Hippocampal formation (tissue), 2 donors: ENCODE data around the gene SDCCAG8.

Source experiments
- DNase-seq, 2 donors: peaks; one replicate each; lab custom pipeline; 2025; lab: John Stamatoyannopoulos, UW

SDCCAG8 gene

GRCh38 chr1:243390162-243390791 is 134.4 kb downstream of the SDCCAG8 start:
- no peak for DNase-seq

DNA sequence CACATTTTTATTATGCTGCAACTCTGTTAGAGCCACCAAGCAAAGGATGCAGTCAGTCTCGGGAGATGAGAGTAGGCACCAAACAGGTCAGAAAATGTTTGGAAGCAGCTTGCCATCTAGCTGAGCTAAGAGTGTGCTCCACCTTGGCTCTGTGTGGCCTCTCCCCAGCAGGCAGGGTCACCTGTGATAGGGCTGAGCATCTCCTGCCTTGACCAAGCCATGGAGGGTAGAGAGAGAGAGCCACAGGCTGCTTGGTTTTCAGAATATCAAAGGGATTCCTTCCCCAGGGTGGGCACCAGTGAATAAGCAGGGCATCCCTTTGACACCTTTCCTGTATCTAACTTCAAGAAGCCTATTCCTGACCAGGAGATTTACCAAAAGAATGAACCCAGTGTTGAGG is 135.5 kb downstream of the SDCCAG8 start:
- no peak for DNase-seq

- DNase-seq: no peak
These were observed 137.3 kb downstream of the SDCCAG8 start for GRCh38 chr1:243393096-243393495.

- DNase-seq: no peak
These were observed 138.2 kb downstream of the SDCCAG8 start for GRCh38 chr1:243394066-243394465.

DNA sequence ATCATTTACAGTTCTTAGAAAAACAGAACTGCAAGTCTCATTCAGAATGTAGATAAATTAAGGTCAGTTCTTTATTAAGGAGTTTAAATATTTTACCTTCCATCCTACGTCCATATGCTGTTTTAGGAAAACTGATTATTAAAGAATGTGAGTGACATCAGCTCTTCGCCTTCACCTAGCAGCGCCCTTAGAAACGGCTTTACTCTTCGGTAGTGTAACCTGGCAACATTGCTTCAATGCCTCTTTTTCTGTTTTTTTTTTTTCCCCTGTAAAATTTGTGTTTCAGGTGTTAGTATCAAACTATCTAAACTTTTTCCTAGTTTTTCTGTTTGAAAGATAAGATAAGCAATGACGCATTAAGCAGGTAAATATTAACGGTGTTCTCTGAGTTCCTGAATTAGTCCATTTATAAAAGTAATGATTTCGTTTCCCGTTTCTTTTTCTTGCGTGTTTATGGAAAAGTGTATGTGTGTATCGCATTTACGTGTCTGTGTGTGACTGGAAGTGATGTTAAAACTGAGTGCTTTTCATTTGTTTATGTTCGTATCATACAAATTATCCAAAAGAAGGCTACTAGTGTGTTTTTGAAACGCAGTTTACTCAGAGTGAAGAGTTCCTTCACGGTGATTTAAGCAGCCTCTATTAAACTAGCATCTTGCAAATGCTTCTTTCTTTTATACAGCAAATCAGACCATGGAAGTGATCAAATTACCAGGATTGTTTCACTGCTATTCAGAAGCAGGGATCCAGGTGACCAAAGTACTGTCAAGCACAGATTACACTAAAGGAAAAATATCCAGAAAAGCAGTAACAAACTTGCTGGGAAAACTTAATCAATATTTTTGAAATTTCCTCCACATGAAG is 139.0 kb downstream of the SDCCAG8 start:
- no peak for DNase-seq

GRCh38 chr1:243396424-243396823 is 140.6 kb downstream of the SDCCAG8 start:
- DNase-seq: no peak

DNA sequence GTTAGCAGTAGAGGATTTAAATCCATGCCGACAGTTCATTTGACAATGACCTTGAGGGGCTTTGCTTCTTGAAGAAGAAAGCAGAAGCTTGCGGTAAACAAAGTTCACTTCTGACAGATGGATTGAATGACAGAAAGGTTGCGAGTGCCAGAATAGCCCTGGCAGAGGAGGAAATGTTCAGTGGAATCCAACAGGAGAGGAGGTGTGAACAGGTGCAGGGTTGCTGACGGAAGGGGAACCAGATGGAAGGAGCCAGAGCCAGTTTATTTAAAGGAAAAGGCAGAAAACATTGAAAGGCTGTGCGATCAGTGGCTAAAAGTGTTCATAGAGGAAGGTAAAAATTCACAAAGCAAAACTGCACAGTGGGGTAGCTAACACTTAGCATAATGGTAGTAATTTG is 141.0 kb downstream of the SDCCAG8 start:
- peak in 1 of 2 donors; percentile 45 for DNase-seq

GRCh38 chr1:243397613-243398321 is 141.9 kb downstream of the SDCCAG8 start:
- no peak for DNase-seq

- no peak for DNase-seq
These were observed 143.8 kb downstream of the SDCCAG8 start for GRCh38 chr1:243399561-243400155.

DNA sequence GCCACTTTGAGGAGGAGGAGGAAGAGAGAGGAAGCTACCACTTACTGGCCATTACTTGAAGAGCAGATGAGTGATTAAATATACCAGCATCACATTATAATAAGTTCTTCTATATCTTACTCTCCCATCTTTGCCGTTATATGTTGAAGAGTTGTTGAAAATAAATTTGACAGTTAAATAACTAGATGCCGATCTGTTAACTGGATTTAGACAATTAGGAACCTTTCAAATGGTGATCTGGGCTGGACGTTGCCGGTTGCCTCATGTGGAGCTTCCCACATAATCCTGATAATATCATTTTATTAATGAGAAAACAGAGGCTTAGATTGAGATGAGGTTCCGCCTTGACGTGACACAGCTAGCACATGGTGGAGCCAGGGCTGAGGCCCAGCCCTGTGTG is 147.0 kb downstream of the SDCCAG8 start:
- no peak for DNase-seq

- DNase-seq: no peak
These were observed 150.6 kb downstream of the SDCCAG8 start for GRCh38 chr1:243406424-243406823.

GRCh38 chr1:243407284-243408018 is 151.6 kb downstream of the SDCCAG8 start:
- DNase-seq: no peak

- no peak for DNase-seq
These were observed 152.6 kb downstream of the SDCCAG8 start for GRCh38 chr1:243408479-243408878.

DNA sequence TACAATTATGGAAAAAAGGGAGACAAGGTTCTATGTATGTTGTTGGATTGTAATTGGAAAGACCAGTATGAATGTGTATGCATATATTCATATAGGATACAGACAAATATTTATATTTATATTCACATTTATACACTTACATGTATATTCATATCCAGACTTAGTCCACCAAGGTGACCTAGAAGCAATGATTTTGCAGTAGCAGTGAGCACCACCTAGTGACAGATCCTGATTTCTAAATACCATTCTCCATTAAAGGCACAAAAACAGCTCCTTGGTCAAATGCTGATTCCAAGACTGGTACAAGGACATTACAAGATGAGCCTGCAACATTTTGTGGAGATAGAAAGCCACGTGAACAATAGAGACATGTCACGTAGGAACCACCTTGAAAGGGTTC is 153.4 kb downstream of the SDCCAG8 start:
- DNase-seq: no peak

GRCh38 chr1:243411472-243411871 is 155.6 kb downstream of the SDCCAG8 start:
- no peak for DNase-seq

GRCh38 chr1:243413431-243414151 is 157.8 kb downstream of the SDCCAG8 start:
- DNase-seq: no peak

DNA sequence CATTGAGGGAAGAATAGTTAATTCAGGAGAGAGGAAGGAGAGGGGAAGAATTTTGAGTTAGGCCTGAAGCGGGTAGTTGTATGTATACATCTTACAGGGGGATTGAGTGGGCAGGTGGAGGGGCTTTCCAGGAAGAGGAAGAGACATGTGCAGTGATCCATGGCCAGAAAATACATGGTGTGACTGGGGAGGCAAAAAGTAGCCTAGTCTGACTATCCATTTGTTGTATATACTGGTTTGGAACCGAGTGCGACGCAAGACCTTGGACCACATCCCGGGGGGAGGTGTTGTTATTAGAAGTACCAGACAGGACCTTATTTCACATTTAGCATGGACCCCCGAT is 158.3 kb downstream of the SDCCAG8 start:
- DNase-seq: no peak

DNA sequence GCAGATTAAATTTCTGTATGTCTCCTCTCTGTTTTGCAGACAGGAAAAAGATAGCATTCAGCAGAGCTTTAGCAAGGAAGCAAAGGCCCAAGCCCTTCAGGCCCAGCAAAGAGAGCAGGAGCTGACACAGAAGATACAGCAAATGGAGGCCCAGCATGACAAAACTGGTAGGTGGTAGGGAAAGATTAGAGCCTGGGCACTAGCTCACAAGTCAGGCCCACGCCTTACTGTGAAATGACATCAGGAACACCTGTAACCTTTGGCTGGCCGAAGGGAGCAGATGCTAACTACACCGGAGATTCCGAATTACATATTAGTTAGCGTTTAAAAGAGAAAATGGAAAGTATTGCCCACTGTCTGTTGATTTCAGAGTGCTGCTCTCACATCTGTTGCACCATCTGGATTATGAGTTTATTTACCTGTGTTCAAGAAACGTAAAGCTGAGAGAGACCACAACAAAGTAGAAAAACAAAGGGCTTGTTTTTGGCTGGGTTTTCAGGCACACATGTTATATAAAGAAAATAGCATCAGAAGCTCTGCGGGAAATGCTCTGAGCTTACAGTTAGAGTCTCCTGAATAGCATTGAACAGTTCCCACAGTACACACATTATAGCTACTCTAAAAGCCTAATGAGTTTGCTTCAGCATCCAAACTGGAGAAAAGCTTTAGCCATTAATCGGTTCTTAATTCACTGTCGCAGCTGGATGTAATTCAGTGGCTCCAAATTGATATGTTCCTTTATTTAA is 160.0 kb downstream of the SDCCAG8 start:
- no peak for DNase-seq

DNA sequence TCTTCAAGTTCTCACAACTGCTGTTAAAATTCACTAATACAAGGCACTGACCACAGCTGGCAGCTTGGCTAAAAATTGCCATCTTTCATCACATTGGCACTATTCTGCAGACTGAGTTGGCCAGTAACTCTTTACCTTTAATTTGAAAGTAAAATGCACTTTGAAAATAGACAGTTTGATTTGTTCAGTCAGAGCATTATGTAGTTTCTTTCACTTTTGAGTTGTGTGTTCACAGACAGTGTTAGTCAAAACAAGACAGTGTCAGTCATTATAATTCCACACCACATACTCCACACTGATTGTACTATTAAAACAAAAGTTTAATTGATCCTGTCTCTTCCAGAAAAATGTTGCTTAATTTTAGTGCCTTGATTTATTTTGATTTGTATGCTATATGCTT is 160.7 kb downstream of the SDCCAG8 start:
- no peak for DNase-seq
